ENCODE results near the gene GABBR1. TPM values are rescaled to one million over a fixed set of nuclear protein-coding genes. Genes with fewer than 3 reads are reported as not detected.
"Not testable (repeated sequence)": the region's sequence is repeated elsewhere in the genome, so short reads cannot be mapped to it uniquely, and the experiment has no call there.

Gene GABBR1
- total RNA-seq, 4 donors from 2014 or later: 18.5 to 41.8 (median 21.9) TPM

DNA sequence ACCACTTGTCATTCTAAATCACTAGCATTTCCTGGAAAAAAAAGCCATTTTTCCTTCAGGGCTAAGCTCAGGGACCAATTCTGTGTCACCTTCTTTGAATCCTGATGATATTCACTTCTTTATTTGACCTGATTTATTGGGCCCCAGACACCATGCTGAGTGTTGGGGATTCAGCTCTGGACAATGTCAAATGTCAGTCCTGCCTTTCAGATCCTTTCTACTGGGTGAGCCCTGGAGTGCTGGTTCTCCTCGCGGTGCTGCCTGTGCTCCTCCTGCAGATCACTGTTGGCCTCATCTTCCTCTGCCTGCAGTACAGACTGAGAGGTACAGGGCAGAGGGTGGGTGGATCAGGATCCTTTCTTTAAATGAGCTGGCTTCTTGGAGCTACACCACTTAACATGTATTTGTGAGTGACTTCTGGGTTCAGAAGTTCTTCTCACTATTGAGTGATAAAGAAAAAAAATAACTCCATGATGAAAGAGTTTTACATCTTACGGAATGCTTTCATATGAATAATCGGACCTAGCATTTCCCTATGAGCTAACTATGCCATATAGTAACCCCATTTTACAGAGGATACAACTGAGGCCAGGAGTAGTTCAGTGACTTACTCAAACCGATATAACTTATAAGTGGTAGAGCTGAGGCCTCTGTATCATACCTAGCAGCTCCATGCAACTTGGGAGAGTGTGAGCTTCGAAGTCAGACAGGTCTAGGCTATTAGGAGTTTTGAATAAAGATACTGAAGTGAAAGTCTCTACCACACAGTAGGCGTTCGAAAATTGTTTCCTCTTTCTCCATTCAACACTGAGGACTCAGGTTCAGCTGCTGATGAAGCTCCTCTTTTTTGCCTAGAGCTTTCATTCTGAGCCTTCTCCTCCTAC lies 33.2 kb upstream of the GABBR1 start:
- TF ChIP-seq, protein P1, sequence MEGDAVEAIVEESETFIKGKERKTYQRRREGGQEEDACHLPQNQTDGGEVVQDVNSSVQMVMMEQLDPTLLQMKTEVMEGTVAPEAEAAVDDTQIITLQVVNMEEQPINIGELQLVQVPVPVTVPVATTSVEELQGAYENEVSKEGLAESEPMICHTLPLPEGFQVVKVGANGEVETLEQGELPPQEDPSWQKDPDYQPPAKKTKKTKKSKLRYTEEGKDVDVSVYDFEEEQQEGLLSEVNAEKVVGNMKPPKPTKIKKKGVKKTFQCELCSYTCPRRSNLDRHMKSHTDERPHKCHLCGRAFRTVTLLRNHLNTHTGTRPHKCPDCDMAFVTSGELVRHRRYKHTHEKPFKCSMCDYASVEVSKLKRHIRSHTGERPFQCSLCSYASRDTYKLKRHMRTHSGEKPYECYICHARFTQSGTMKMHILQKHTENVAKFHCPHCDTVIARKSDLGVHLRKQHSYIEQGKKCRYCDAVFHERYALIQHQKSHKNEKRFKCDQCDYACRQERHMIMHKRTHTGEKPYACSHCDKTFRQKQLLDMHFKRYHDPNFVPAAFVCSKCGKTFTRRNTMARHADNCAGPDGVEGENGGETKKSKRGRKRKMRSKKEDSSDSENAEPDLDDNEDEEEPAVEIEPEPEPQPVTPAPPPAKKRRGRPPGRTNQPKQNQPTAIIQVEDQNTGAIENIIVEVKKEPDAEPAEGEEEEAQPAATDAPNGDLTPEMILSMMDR (IDR thresholded peaks at IDR 0.05): no peak
- DNase-seq (ENCODE audit: low spot score) (no peak), ATAC-seq (ENCODE audit: low FRiP score) (no peak)

DNA sequence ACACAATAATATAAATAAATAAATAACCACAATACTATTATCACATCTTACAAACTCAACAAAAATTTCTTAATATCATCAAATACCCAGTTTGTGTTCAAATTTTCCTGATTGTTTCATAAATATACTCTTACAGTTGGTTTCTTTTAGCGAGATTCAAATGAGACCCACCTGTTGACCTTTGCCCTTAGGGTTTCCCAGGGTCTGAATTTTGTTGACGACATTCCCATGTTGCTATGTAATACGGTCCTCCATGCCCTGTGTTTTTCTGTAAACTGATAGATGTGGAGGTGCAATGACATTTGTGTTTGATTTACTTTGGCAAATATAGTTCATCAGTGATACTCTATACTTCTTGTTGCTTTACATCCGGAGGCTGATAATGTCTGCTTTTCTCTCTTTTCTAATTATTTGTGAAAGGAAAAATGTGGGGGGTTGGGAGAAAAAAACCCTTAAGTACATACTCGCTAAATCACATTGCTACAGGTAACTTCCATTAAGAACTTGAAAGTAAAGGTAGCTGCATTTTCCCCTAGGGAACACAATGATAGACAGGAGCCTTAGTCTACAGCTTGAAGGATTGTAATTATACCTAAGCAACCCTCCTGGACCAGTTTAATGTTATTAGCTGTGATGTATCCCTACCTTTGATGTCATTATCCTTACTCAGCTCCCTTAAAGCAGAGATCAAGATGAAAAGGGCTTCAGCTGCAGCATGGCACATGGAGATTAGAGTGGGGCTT lies 30.5 kb upstream of the GABBR1 start:
- no peak for DNase-seq (ENCODE audit: low spot score)

DNA sequence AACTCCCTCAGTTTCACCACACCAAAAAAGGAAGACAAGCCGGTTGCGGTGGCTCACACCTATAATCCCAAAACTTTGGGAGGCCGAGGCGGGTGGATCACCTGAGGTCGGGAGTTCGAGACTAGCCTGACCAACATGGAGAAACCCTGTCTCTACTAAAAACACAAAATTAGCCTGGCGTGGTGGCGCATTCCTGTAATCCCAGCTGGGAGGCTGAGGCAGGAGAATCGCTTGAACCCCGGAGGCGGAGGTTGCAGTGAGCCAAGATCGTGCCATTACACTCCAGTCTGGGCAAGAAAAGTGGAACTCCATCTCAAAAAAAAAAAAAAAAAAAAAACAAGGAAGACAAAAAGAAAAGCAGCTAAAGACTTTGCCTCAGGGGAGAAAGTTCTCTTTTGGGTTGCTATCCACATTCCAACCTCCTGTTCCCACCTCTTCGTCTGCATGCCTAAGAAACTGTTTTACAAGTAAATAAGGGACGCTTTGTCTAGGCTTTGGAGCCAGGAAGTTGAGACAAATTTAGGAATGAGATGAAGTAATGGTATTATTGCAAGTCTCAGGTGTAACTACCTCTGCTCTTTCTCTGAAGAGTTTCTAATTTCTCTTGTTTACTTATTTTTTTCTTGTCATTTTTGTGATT lies 28.6 kb upstream of the GABBR1 start:
- not testable (repeated sequence) for DNase-seq (ENCODE audit: low spot score); ATAC-seq (ENCODE audit: low FRiP score)

More for the DNA sequence above, 30.5 kb upstream of the GABBR1 start:
- ATAC-seq (ENCODE audit: low FRiP score): no peak
- TF ChIP-seq, protein P1 (IDR thresholded peaks at IDR 0.05): no peak

DNA sequence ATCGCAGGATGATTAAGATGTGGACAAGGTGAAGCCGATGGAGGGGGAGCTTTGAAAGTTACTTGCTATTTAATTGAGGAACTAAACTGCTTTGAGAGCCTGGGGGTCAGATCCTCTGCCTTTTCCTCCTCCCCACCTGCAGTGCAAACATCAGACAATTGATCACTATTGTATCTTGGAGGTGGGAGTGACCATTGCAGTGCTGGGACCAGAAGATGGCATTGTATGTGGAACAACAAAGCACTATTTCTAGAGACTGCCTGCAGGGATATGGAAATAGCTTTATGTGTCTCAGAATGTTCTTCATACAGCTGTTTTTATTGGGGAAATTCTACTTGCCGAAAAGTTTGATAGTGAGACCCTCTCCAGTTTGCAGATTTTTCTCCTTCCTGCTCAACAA lies 28.1 kb upstream of the GABBR1 start:
- TF ChIP-seq, protein P1 (IDR thresholded peaks at IDR 0.05): no peak
- ATAC-seq (ENCODE audit: low FRiP score): no peak
- no peak for DNase-seq (ENCODE audit: low spot score)

DNA sequence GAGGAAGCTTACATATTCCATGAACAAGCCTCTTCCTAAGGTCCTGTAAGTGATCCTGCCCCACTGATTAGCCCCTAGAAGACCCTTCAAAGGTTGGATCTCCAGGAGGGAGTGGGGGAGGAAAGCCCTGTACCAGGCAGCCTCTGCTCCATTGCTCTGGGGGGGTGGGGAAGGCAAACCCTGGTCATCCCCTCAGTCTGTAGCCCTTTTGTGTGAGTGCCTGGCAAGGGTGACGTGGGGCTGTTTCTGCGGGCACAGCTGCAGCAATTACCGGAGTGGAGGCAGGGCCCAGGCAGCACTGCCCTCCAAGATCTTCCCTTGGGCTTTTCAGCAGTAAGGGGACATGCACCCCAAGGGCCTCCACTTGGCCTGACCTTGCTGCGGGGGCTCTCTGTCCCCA lies 23.8 kb upstream of the GABBR1 start, which contains the start of gene MOG:
TSS of gene MOG (plus strand) at position 295 of the 400 bp plus-strand sequence. CDS start 118 bp downstream, outside the sequence.
- no peak for DNase-seq (ENCODE audit: low spot score)
- ATAC-seq (ENCODE audit: low FRiP score): no peak
- TF ChIP-seq, protein P1 (IDR thresholded peaks at IDR 0.05): no peak

DNA sequence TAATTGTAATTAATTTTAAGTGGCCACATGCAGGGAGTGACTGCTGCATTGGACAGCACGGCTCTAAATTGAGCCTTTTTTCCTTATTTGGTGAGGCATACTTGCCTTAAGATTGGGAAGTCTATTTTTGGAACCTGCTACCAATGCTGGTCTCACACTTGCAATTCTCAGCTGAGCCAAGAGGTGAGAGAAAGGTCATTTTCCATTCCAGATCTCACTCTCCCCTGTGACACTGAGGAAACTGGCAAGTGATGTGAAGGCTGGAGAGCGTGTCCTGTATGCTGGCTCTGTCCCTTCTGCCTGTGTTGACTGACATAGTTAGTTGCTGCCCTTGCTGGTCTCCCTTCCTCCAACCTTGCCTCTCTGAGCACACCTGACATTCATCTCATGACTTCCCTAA lies 23.2 kb upstream of the GABBR1 start:
- TF ChIP-seq, protein P1 (IDR thresholded peaks at IDR 0.05): no peak
- ATAC-seq (ENCODE audit: low FRiP score): no peak
- DNase-seq (ENCODE audit: low spot score): no peak

DNA sequence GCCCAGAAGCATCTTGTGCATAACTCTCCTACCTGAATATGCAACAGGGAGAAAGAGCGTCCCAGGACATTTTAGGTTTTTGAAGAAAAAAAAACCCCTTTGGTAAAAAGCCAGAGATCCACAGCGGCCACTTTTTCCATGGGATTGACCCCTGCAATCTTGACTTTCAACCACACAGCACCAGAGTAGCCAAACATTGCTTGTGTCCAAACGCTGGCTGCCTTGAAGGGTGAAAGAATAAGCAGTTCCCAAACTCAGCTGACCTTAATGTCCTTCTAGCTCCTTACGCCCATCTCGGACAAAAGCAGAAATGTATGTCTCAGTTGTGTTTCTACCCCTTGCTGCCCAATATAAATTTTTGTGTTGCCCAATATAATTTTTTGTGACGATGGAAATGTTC lies 22.7 kb upstream of the GABBR1 start:
- DNase-seq (ENCODE audit: low spot score) (no peak), ATAC-seq (ENCODE audit: low FRiP score) (no peak)
- TF ChIP-seq, protein P1 (IDR thresholded peaks at IDR 0.05): no peak

Measured in omental fat pad (tissue), 4 donors.